SK-N-SH treated with all-trans-retinoic acid at 6 μM for 48 hours (cell line): ENCODE results near the gene FGF14.

Experiments used
- BACH2 ChIP-seq: fragments of 250-450 bp; sonication (Bioruptor Pico); IDR thresholded peaks from 2 replicates; pipeline ENCODE4 v1.9.0; 2021; ENCODE audit warnings: mild to moderate bottlenecking, borderline replicate concordance
- GLIS3 ChIP-seq: fragments of 250-450 bp; sonication (Bioruptor Pico); IDR thresholded peaks from 2 replicates; pipeline ENCODE4 v1.5.0; 2020; ENCODE audit warnings: mild to moderate bottlenecking, moderate library complexity
- OSR1 ChIP-seq: fragments of 250-450 bp; sonication (Bioruptor Pico); IDR thresholded peaks from 2 replicates; pipeline ENCODE4 v1.8.0; 2022; ENCODE audit warnings: moderate library complexity, mild to moderate bottlenecking, inconsistent platforms
- PATZ1 ChIP-seq: fragments of 250-450 bp; sonication (Bioruptor Pico); IDR thresholded peaks from 2 replicates; pipeline ENCODE4 v1.8.0; 2020; ENCODE audit warnings: mild to moderate bottlenecking, moderate library complexity, borderline replicate concordance
- POU6F1 ChIP-seq: fragments of 250-450 bp; sonication (Bioruptor Pico); IDR thresholded peaks from 2 replicates; pipeline ENCODE4 v1.8.0; 2021; ENCODE audit warnings: low read depth, mild to moderate bottlenecking, moderate library complexity, borderline replicate concordance
- RARB ChIP-seq: fragments of 250-450 bp; sonication (Bioruptor Pico); IDR thresholded peaks from 2 replicates; pipeline ENCODE4 v1.8.0; 2021; ENCODE audit warnings: mild to moderate bottlenecking, moderate library complexity
- TSHZ2 ChIP-seq: fragments of 250-450 bp; sonication (Bioruptor Pico); IDR thresholded peaks from 2 replicates; pipeline ENCODE4 v1.5.0; 2020; ENCODE audit warnings: mild to moderate bottlenecking, moderate library complexity

- TF ChIP-seq POU6F1 (CRISPR knock-in tag) = no peak
- TF ChIP-seq OSR1 (CRISPR knock-in tag) = no peak
- TF ChIP-seq TSHZ2 (CRISPR knock-in tag) = no peak
- TF ChIP-seq BACH2 (CRISPR knock-in tag) = no peak
- no peak for TF ChIP-seq GLIS3 (CRISPR knock-in tag)
- TF ChIP-seq PATZ1 = no peak
- TF ChIP-seq RARB (CRISPR knock-in tag) = no peak
Observed at GRCh38 chr13:101892296-101892695, 509.6 kb downstream of the FGF14 start.
